Spleen (tissue), 11 donors: ENCODE measurements around the gene AKR1D1. TPM values are rescaled to one million over a fixed set of nuclear protein-coding genes. Genes with fewer than 3 reads are reported as not detected.

Experiments
- DNase-seq: peaks from one replicate; pipeline ENCODE4 v3.0.0-alpha.2; 2020
- H3K27ac ChIP-seq, 8 donors: fragments of 200-600 bp; sonication (generic) in 7 of 8; 1 replicate in 4 of 8; 2 replicates in 4 of 8; pipeline versions ENCODE4 v1.5.0 to v1.8.0; 2016 to 2021; ENCODE audit warnings: inconsistent platforms in 4 of 8, mild to moderate bottlenecking in 4 of 8, moderate library complexity in 1 of 8
- H3K27me3 ChIP-seq, 7 donors: fragments of 200-600 bp; sonication (generic) in 6 of 7; replicated peaks in 1 of 7; 1 replicate in 4 of 7; 2 replicates in 3 of 7; pipeline versions ENCODE4 v1.5.0 to v1.8.0; 2016 to 2021; ENCODE audit warnings: inconsistent platforms in 3 of 7, mild to moderate bottlenecking in 1 of 7
- H3K36me3 ChIP-seq, 6 donors: fragments of 200-600 bp; sonication (generic) in 5 of 6; 1 replicate in 4 of 6; 2 replicates in 2 of 6; pipeline versions ENCODE4 v1.5.0 to v1.8.0; 2016 to 2021; ENCODE audit warnings: inconsistent platforms in 2 of 6
- H3K4me1 ChIP-seq, 6 donors: fragments of 200-600 bp; sonication (generic) in 5 of 6; 1 replicate in 3 of 6; 2 replicates in 3 of 6; pipeline versions ENCODE4 v1.5.0 to v1.8.0; 2016 to 2021; ENCODE audit warnings: inconsistent platforms in 3 of 6
- H3K4me3 ChIP-seq, 8 donors: fragments of 200-600 bp; sonication (generic) in 7 of 8; 1 replicate in 4 of 8; 2 replicates in 4 of 8; pipeline versions ENCODE4 v1.5.0 to v1.8.0; 2016 to 2021; ENCODE audit warnings: inconsistent platforms in 4 of 8, mild to moderate bottlenecking in 4 of 8, moderate library complexity in 2 of 8
- H3K9me3 ChIP-seq, 8 donors: fragments of 200-600 bp; sonication (generic) in 7 of 8; 1 replicate in 4 of 8; 2 replicates in 4 of 8; pipeline versions ENCODE4 v1.5.0 to v1.8.0; 2016 to 2021; ENCODE audit warnings: inconsistent platforms in 4 of 8
- POLR2A ChIP-seq, 3 donors: fragments of 450-650 bp; IDR thresholded peaks; one replicate each; pipeline ENCODE4 v1.5.1; 2017; ENCODE audit warnings: antibody characterized with exemption in 3 of 3, mild to moderate bottlenecking in 1 of 3
- POLR2AphosphoS5 ChIP-seq, 3 donors: sonication (generic); formaldehyde crosslinking; IDR thresholded peaks; one replicate each; pipeline ENCODE4 v1.5.1; 2017; ENCODE audit warnings: antibody characterized with exemption in 3 of 3
- WGBS, 5 donors: extraction: QIAGEN DNeasy Blood & Tissue Kit in 3 of 5; methylation state at CpG; one replicate each; pipeline versions ENCODE4 v1.1.5 to v1.1.7; 2013 to 2018; 5-methylcytosine and 5-hydroxymethylcytosine counted together
- intact Hi-C: fragments of 100-400 bp; cut with DNase I; formaldehyde crosslinking; loops from one replicate; pipeline ENCODE4 v1.15.0; 2023; ENCODE audit warnings: low total_unique reads
- polyA plus RNA-seq, 3 donors: library from polyadenylated mRNA; stranded (reverse); fragments of 200-250 nt; gene quantifications; one replicate each; pipeline ENCODE4 v1.2.1, GENCODE V29; 2013
- small RNA-seq, 4 donors: library from RNA; depleted of rRNA; stranded (forward); fragments of <200 nt; gene quantifications; one replicate each; pipeline ENCODE3, GENCODE V24; 2016
- total RNA-seq, 7 donors: library from RNA; depleted of rRNA in 3 of 7; stranded (reverse); fragments of >200 nt in 3 of 7; fragmentation: NEBNext Ultra II Directional in 4 of 7; extraction: Animal tissue kit (Norgen Biotek cat#: 25700) in 4 of 7; gene quantifications; one replicate each; pipeline versions ENCODE4 v1.1.0 to v1.2.1, GENCODE V29; 2016 to 2021
- TF ChIP-seq, protein P1 (sequence below), 11 experiments: fragments of 200-600 bp in 7 of 11; fragments of 450-650 bp in 4 of 11; sonication (generic) in 4 of 11; IDR thresholded peaks in 8 of 11; conservative IDR thresholded peaks in 3 of 11; 1 replicate in 7 of 11; 2 replicates in 4 of 11; pipeline versions ENCODE4 v1.4.0 to v1.8.0; 2016 to 2021; ENCODE audit warnings: antibody characterized with exemption in 11 of 11, inconsistent platforms in 4 of 11, mild to moderate bottlenecking in 1 of 11
- donor health status: healthy with polysubstance abuse.
- donor health status: DM: no; HTN: no; CAD: no; lungs with moderate emphysema.
- donor health status: DM: no; HTN: no; CAD: no.
- donor health status: Bipolar disorder and iron deficiency.
- donor health status: healthy.
- donor health status: DM: no; HTN: no; CAD: no.
- donor health status: DM: yes; HTN: yes; CAD: no.

Gene AKR1D1
- total and polyA plus RNA-seq, 10 donors: 0.39 TPM; not detected in 9

DNA sequence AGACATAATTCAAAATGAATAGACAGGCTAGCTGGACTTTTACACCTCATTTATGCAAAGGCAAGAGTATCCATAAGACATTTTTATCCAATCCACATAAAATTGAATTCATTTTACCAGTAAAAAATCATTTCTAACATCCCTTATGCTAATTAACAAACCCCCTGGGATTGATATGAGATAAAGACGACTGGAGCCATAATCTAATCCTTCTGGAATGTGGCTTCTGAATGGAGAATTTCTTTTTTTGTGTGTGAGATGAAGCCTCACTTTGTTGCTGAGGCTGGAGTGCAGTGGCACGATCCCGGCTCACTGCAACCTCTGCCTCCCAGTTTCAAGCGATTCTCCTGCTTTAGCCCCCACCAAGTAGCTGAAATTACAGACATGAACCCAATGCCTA is 90.4 kb downstream of the AKR1D1 start:
- Histone ChIP-seq H3K9me3 (peaks cover 5 to 28% (median 21%) of the 10 kb centered on the region in 8 donors), H3K4me1 (peaks cover 0 to 2% (median 0%) of the 10 kb centered on the region in 6 donors), H3K27ac (no peak overlapping the region), H3K4me3 (no peak overlapping the region), H3K27me3 (no peaks in the 10 kb centered on the region), H3K36me3 (no peaks in the 10 kb centered on the region)
- intact Hi-C loops: no loop called here
- 75 to 87% (median 86%) methylated on average over 4 of the region's 4 CpGs for WGBS, 5 donors
- TF ChIP-seq POLR2A (IDR thresholded peaks at IDR 0.05) (no peak), POLR2AphosphoS5 (IDR thresholded peaks at IDR 0.05) (no peak)
- TF ChIP-seq, protein P1, sequence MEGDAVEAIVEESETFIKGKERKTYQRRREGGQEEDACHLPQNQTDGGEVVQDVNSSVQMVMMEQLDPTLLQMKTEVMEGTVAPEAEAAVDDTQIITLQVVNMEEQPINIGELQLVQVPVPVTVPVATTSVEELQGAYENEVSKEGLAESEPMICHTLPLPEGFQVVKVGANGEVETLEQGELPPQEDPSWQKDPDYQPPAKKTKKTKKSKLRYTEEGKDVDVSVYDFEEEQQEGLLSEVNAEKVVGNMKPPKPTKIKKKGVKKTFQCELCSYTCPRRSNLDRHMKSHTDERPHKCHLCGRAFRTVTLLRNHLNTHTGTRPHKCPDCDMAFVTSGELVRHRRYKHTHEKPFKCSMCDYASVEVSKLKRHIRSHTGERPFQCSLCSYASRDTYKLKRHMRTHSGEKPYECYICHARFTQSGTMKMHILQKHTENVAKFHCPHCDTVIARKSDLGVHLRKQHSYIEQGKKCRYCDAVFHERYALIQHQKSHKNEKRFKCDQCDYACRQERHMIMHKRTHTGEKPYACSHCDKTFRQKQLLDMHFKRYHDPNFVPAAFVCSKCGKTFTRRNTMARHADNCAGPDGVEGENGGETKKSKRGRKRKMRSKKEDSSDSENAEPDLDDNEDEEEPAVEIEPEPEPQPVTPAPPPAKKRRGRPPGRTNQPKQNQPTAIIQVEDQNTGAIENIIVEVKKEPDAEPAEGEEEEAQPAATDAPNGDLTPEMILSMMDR (IDR thresholded peaks at IDR 0.05 in 8 of 11, conservative IDR thresholded peaks at IDR 0.05 in 3 of 11): no peak
- no peak for DNase-seq

DNA sequence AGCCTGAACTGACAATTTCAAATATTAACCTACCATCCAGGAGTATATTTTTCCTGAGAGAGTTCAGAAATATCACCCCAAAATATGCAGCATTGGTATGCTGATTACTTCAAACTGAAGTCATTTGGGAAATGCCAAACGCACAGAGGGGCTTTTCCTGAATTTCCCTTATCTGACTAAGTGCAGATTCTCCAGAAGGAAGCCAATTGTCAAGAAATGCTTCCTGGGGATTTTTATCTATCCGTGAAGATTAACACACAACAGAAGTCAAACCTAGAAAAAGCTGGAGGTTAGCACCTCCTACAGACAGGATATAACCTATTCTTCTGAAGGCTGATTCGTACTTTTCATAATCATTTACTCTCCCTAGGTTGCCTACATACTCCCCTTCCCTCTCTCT is 91.0 kb downstream of the AKR1D1 start:
- H3K9me3 ChIP-seq: peaks cover 5 to 28% (median 21%) of the 10 kb centered on the region in 8 donors
- TF ChIP-seq POLR2A (IDR thresholded peaks at IDR 0.05) (no peak), POLR2AphosphoS5 (IDR thresholded peaks at IDR 0.05) (no peak)
- TF ChIP-seq, protein P1 (IDR thresholded peaks at IDR 0.05 in 8 of 11, conservative IDR thresholded peaks at IDR 0.05 in 3 of 11): no peak
- WGBS, 5 donors: 33 to 45% (median 42%) methylated on average over 3 of the region's 3 CpGs

DNA sequence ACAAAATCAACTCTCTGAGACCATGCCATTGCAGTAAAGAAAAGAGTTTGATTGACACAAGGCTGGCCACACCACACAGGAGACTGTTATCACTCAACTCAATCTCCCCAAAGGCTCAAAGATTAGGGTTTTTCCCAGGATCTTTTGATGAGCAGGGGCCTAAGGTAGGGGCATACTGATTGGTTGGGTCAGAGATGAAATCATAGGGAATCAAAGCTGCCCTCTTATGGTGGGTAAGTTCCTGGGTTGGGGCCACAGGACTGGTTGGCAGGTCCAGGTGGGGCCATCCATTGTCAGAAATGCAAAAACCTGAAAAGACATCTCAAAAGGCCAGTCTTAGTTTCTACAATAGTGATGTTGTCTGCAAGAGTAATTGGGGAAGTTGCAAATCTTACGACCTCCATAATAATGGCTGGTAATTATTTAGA is 91.6 kb downstream of the AKR1D1 start:
- Histone ChIP-seq H3K4me1 (no peaks in the 10 kb centered on the region), H3K4me3 (no peak overlapping the region), H3K36me3 (no peaks in the 10 kb centered on the region), H3K9me3 (peaks cover 5 to 28% (median 21%) of the 10 kb centered on the region in 8 donors), H3K27ac (no peak overlapping the region), H3K27me3 (no peaks in the 10 kb centered on the region)
- TF ChIP-seq POLR2A (IDR thresholded peaks at IDR 0.05): no peak
- no peak for TF ChIP-seq POLR2AphosphoS5 (IDR thresholded peaks at IDR 0.05)
- TF ChIP-seq, protein P1 (IDR thresholded peaks at IDR 0.05 in 8 of 11, conservative IDR thresholded peaks at IDR 0.05 in 3 of 11): no peak
- no peak for DNase-seq
- intact Hi-C loops: no loop called here
- WGBS, 5 donors: 84 to 95% (median 88%) methylated on average over 1 of the region's 1 CpG

More for the DNA sequence above, 91.0 kb downstream of the AKR1D1 start:
- Histone ChIP-seq H3K4me1 (no peaks in the 10 kb centered on the region), H3K27me3 (no peaks in the 10 kb centered on the region), H3K27ac (no peak overlapping the region), H3K4me3 (no peak overlapping the region), H3K36me3 (no peaks in the 10 kb centered on the region)
- no peak for DNase-seq
- intact Hi-C loops: no loop called here

Small RNAs within 50 kb of the gene (small RNA-seq; reads per million reads assigned to genes)
- gene AC024082.2: 0 reads per million in 4 donors
- gene RN7SKP223: 0 reads per million in 4 donors

Other genes starting within 250 kb of the AKR1D1 start
- 1 to 10 TPM in 1 of 7 donors, under 1 TPM in 6; 0.05 to 1.0 (median 0.61) TPM for gene DGKI, start 229.5 kb upstream of the AKR1D1 start, total RNA-seq
- under 1 TPM; 0.03 to 0.22 (median 0.05) TPM for gene DGKI, start 229.5 kb upstream of the AKR1D1 start, polyA plus RNA-seq
- gene CREB3L2, start 74.4 kb upstream of the AKR1D1 start, total RNA-seq: 10 to 100 TPM; 29.3 to 68.4 (median 44.9) TPM
- gene CREB3L2, start 74.4 kb upstream of the AKR1D1 start, polyA plus RNA-seq: 1 to 10 TPM; 3.5 to 6.1 (median 5.4) TPM